Transverse colon (tissue), 4 donors: Measurements from ENCODE around the gene ST3GAL4.

Source experiments
- CTCF ChIP-seq, 5 experiments: fragments of 200-600 bp in 3 of 5; fragments of 450-650 bp in 2 of 5; sonication (generic) in 3 of 5; IDR thresholded peaks; 1 replicate in 2 of 5; 2 replicates in 3 of 5; pipeline ENCODE4 v1.5.1; 2016 to 2017; ENCODE audit warnings: antibody characterized with exemption in 5 of 5, inconsistent platforms in 3 of 5, mild to moderate bottlenecking in 2 of 5, moderate library complexity in 1 of 5
- POLR2A ChIP-seq: fragments of 450-650 bp; IDR thresholded peaks from one replicate; pipeline ENCODE4 v1.6.1; 2016; ENCODE audit warnings: antibody characterized with exemption, mild to moderate bottlenecking, moderate library complexity
- POLR2AphosphoS5 ChIP-seq, 3 donors: sonication (generic); formaldehyde crosslinking; IDR thresholded peaks; one replicate each; pipeline ENCODE4 v1.6.1; 2016; ENCODE audit warnings: antibody characterized with exemption in 3 of 3

GRCh38 chr11:126393143-126393542 lies 37.7 kb downstream of the ST3GAL4 start:
- no peak for TF ChIP-seq CTCF (IDR thresholded peaks at IDR 0.05)
- TF ChIP-seq POLR2A, result no peak
- TF ChIP-seq POLR2AphosphoS5 (IDR thresholded peaks at IDR 0.05), result no peak
